ENCODE data around the gene PTAR1.

PTAR1 gene

DNA sequence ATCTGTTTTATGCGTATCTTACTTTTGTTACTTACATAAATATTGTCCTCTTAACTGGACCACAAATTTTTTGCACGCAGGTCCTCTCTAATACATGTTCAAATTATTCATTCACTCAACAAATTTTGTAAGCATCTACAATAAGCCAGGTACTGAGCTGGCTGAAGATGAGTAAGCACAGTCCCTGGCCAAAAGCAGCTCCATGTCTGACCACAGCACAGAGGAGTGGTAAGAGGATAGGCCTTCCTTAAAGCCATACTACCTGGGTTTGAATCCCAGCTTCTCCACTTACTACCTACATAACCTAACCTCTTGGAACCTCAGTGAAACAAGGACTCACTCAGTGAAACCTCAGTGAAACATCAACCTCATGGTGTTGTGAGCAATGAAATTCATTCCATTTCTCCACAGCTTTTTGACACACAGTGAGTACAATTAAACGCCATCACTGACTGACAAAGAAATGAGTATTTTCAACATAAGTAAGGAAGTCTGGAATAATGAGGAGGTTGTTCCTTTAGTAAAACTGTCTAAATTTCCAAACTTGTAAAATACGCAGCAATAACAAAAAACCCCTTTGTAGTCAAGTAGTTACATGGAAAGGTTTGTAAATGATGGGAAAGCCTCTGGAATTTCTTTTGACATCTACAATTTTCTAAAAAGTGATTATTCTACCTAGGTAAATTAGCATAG is 15.0 kb downstream of the PTAR1 start:
- DNase-seq: no peak
- no peaks in the 10 kb centered on the region; the same call in none of the 2 replicates for H3K36me3 ChIP-seq (replicated peaks; ENCODE audit: insufficient read depth, low read length)
- no peak overlapping the region for H3K27ac ChIP-seq (ENCODE audit: low read length)

GRCh38 chr9:69743930-69744329 is 15.9 kb downstream of the PTAR1 start:
- H3K9me2 ChIP-seq (replicated peaks; ENCODE audit: insufficient read depth, low read length): no peaks in the 10 kb centered on the region
- no peaks in the 10 kb centered on the region for H3F3A ChIP-seq (ENCODE audit: insufficient read depth, low read length)
- no peak overlapping the region for H3K27ac ChIP-seq (ENCODE audit: low read length)
- H3K9me3 ChIP-seq (replicated peaks; ENCODE audit: insufficient read depth, low read length): no peaks in the 10 kb centered on the region
- H3K36me3 ChIP-seq (replicated peaks; ENCODE audit: insufficient read depth, low read length): no peaks in the 10 kb centered on the region; the same call in 1 of the 2 replicates
- peaks cover 50% of the 10 kb centered on the region for H3K79me2 ChIP-seq (ENCODE audit: low read length)
- no peaks in the 10 kb centered on the region for H4K20me1 ChIP-seq (ENCODE audit: insufficient read depth, low read length)
- no peak overlapping the region for H3K4me2 ChIP-seq (ENCODE audit: low read depth, low read length)
- TF ChIP-seq EZH2 (optimal IDR thresholded peaks at IDR 0.05; ENCODE audit: low read depth, low read length) (no peak), EZH2phosphoT487 (IDR thresholded peaks at IDR 0.05; ENCODE audit: low read length) (no peak)
- TF ChIP-seq, protein P1, sequence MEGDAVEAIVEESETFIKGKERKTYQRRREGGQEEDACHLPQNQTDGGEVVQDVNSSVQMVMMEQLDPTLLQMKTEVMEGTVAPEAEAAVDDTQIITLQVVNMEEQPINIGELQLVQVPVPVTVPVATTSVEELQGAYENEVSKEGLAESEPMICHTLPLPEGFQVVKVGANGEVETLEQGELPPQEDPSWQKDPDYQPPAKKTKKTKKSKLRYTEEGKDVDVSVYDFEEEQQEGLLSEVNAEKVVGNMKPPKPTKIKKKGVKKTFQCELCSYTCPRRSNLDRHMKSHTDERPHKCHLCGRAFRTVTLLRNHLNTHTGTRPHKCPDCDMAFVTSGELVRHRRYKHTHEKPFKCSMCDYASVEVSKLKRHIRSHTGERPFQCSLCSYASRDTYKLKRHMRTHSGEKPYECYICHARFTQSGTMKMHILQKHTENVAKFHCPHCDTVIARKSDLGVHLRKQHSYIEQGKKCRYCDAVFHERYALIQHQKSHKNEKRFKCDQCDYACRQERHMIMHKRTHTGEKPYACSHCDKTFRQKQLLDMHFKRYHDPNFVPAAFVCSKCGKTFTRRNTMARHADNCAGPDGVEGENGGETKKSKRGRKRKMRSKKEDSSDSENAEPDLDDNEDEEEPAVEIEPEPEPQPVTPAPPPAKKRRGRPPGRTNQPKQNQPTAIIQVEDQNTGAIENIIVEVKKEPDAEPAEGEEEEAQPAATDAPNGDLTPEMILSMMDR (IDR thresholded peaks at IDR 0.05; ENCODE audit: low read length): no peak
- no peak overlapping the region for H3K9ac ChIP-seq (ENCODE audit: low read length)
- H2AFZ ChIP-seq (ENCODE audit: low read length): no peak overlapping the region
- no peak for DNase-seq
- no peaks in the 10 kb centered on the region for H3K4me1 ChIP-seq (ENCODE audit: low read length)
- H3K27me3 ChIP-seq (replicated peaks; ENCODE audit: insufficient read depth, low read length): no peaks in the 10 kb centered on the region
- no peak overlapping the region for H3K4me3 ChIP-seq (ENCODE audit: low read length)

More for the DNA sequence above, 15.0 kb downstream of the PTAR1 start:
- Histone ChIP-seq H3K9me2 (replicated peaks; ENCODE audit: insufficient read depth, low read length) (no peaks in the 10 kb centered on the region), H3K4me3 (ENCODE audit: low read length) (no peak overlapping the region), H3K9me3 (replicated peaks; ENCODE audit: insufficient read depth, low read length) (no peaks in the 10 kb centered on the region), H3K4me2 (ENCODE audit: low read depth, low read length) (no peak overlapping the region), H2AFZ (ENCODE audit: low read length) (no peak overlapping the region), H3K4me1 (ENCODE audit: low read length) (no peaks in the 10 kb centered on the region), H3K9ac (ENCODE audit: low read length) (no peak overlapping the region), H3K27me3 (replicated peaks; ENCODE audit: insufficient read depth, low read length) (no peaks in the 10 kb centered on the region), H3F3A (ENCODE audit: insufficient read depth, low read length) (no peaks in the 10 kb centered on the region), H4K20me1 (ENCODE audit: insufficient read depth, low read length) (no peaks in the 10 kb centered on the region), H3K79me2 (ENCODE audit: low read length) (peaks cover 59% of the 10 kb centered on the region)
- TF ChIP-seq EZH2phosphoT487 (IDR thresholded peaks at IDR 0.05; ENCODE audit: low read length) (no peak), EZH2 (optimal IDR thresholded peaks at IDR 0.05; ENCODE audit: low read depth, low read length) (no peak)
- TF ChIP-seq, protein P1 (IDR thresholded peaks at IDR 0.05; ENCODE audit: low read length): no peak

DNA sequence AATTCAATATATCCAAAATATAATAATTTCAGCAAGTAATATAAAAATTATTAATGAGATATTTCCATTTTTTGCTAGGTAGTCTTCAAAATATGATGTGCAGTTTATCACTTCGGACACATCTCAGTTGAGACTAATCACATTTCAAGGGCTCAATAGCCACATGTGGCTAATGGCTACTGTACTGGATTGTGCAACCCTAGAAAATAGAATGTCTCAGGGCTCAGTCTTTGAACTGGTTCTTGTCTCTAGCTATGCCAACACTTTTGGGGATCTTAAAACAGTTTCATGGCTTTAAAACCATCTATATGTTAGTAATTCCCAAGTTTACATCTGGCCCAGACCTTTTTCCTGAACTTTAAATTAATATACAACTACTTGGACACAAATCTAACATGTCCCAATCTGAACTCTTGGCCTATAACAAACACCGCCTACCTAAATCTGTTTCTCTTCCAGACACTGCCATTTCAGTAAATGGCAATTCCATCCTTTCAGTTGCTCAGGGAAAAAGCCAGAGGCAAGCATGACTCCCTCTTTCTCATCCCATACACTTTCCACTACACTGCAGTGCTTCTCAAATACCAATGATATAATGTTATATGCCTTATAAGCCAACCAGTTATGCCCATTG is 18.8 kb downstream of the PTAR1 start:
- no peaks in the 10 kb centered on the region for H3K9me2 ChIP-seq (replicated peaks; ENCODE audit: insufficient read depth, low read length)

More for the DNA sequence above, 18.8 kb downstream of the PTAR1 start:
- no peaks in the 10 kb centered on the region; the same call in 1 of the 2 replicates for H3K36me3 ChIP-seq (replicated peaks; ENCODE audit: insufficient read depth, low read length)
- H3K4me2 ChIP-seq (ENCODE audit: low read depth, low read length): no peak overlapping the region
- no peaks in the 10 kb centered on the region for H3K4me1 ChIP-seq (ENCODE audit: low read length)
- TF ChIP-seq, protein P1 (IDR thresholded peaks at IDR 0.05; ENCODE audit: low read length): no peak
- TF ChIP-seq EZH2 (optimal IDR thresholded peaks at IDR 0.05; ENCODE audit: low read depth, low read length) (no peak), EZH2phosphoT487 (IDR thresholded peaks at IDR 0.05; ENCODE audit: low read length) (no peak)
- no peaks in the 10 kb centered on the region for H3K9me3 ChIP-seq (replicated peaks; ENCODE audit: insufficient read depth, low read length)
- no peaks in the 10 kb centered on the region for H3K27me3 ChIP-seq (replicated peaks; ENCODE audit: insufficient read depth, low read length)
- H3K79me2 ChIP-seq (ENCODE audit: low read length): peaks cover 32% of the 10 kb centered on the region
- H3F3A ChIP-seq (ENCODE audit: insufficient read depth, low read length): no peaks in the 10 kb centered on the region
- no peak overlapping the region for H2AFZ ChIP-seq (ENCODE audit: low read length)
- no peak overlapping the region for H3K27ac ChIP-seq (ENCODE audit: low read length)
- H3K9ac ChIP-seq (ENCODE audit: low read length): no peak overlapping the region
- DNase-seq: no peak
- no peak overlapping the region for H3K4me3 ChIP-seq (ENCODE audit: low read length)
- no peaks in the 10 kb centered on the region for H4K20me1 ChIP-seq (ENCODE audit: insufficient read depth, low read length)

Measured in MM.1S (cell line).